Ovary (tissue), 3 donors: ENCODE results near the gene OPN1LW.

Experiments
- EP300 ChIP-seq: sonication (generic); formaldehyde crosslinking; IDR thresholded peaks from one replicate; pipeline ENCODE4 v1.6.1; 2017; ENCODE audit warnings: antibody characterized with exemption
- POLR2A ChIP-seq: fragments of 450-650 bp; IDR thresholded peaks from one replicate; pipeline ENCODE4 v1.6.1; 2017; ENCODE audit warnings: antibody characterized with exemption, mild to moderate bottlenecking, moderate library complexity
- TF ChIP-seq, protein P1 (sequence below), 3 donors: fragments of 450-650 bp in 2 of 3; fragments of 200-600 bp in 1 of 3; IDR thresholded peaks; one replicate each; pipeline versions ENCODE4 v1.5.1 to v1.8.0; 2016 to 2022; ENCODE audit warnings: antibody characterized with exemption in 3 of 3, mild to moderate bottlenecking in 1 of 3
- donor health status: DM: no; HTN: no; CAD: no.

DNA sequence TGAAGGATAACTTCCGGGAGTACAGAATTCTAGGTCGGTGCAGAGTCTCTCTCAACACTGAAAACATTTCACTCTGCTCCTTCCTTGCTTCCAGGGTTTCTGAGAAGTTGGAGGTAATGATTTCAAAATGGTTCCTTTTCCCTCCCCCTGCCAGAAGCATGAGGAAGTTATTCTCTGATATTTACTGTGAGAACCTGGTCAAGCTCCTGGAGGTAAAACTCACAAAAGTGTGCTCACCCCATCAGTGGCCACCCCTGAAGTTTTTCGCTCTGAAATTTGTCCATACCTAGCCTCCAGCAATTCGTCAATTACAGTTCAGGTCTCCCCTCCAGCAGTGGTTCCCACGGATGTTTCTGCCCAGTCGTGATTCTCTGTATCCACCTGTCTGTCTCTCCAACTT, 30.3 kb upstream of the OPN1LW start:
- TF ChIP-seq POLR2A (no peak), EP300 (no peak)
- TF ChIP-seq, protein P1, sequence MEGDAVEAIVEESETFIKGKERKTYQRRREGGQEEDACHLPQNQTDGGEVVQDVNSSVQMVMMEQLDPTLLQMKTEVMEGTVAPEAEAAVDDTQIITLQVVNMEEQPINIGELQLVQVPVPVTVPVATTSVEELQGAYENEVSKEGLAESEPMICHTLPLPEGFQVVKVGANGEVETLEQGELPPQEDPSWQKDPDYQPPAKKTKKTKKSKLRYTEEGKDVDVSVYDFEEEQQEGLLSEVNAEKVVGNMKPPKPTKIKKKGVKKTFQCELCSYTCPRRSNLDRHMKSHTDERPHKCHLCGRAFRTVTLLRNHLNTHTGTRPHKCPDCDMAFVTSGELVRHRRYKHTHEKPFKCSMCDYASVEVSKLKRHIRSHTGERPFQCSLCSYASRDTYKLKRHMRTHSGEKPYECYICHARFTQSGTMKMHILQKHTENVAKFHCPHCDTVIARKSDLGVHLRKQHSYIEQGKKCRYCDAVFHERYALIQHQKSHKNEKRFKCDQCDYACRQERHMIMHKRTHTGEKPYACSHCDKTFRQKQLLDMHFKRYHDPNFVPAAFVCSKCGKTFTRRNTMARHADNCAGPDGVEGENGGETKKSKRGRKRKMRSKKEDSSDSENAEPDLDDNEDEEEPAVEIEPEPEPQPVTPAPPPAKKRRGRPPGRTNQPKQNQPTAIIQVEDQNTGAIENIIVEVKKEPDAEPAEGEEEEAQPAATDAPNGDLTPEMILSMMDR (IDR thresholded peaks at IDR 0.05), result no peak
